Fibroblast of skin of back (primary cell): ENCODE measurements around the gene ZNF385B.
"Not testable (repeated sequence)": the region's sequence is repeated elsewhere in the genome, so short reads cannot be mapped to it uniquely, and the experiment has no call there.

Source experiments
- DNase-seq: peaks from one replicate; pipeline ENCODE4 v3.0.0-alpha.2; 2013

The ZNF385B gene

GRCh38 chr2:179470089-179470488 lies 391.3 kb downstream of the ZNF385B start:
- no peak for DNase-seq

- DNase-seq, result no peak
These were observed 393.5 kb downstream of the ZNF385B start for GRCh38 chr2:179467960-179468359.

- peak; percentile 55 for DNase-seq
These were observed 394.3 kb downstream of the ZNF385B start for GRCh38 chr2:179467111-179467510.

- no peak for DNase-seq
These were observed 400.0 kb downstream of the ZNF385B start for GRCh38 chr2:179461420-179461819.

- peak; percentile 97 for DNase-seq
These were observed 401.1 kb downstream of the ZNF385B start for GRCh38 chr2:179460181-179460929.

GRCh38 chr2:179458113-179458512 lies 403.3 kb downstream of the ZNF385B start:
- not testable (repeated sequence) for DNase-seq

- peak; percentile 89 for DNase-seq
These were observed 405.6 kb downstream of the ZNF385B start for GRCh38 chr2:179455824-179456223.

- no peak for DNase-seq
These were observed 406.3 kb downstream of the ZNF385B start for GRCh38 chr2:179455172-179455524.

- DNase-seq, result peak; percentile 96
These were observed 406.8 kb downstream of the ZNF385B start for GRCh38 chr2:179454443-179455171.

- DNase-seq, result no peak
These were observed 412.4 kb downstream of the ZNF385B start for GRCh38 chr2:179449010-179449409.

- no peak for DNase-seq
These were observed 413.5 kb downstream of the ZNF385B start for GRCh38 chr2:179447839-179448447.

GRCh38 chr2:179447421-179447820 lies 414.0 kb downstream of the ZNF385B start:
- DNase-seq, result no peak

GRCh38 chr2:179446476-179447141 lies 414.8 kb downstream of the ZNF385B start:
- no peak for DNase-seq

GRCh38 chr2:179444056-179444455 lies 417.4 kb downstream of the ZNF385B start:
- no peak for DNase-seq

- DNase-seq, result peak; percentile 46
These were observed 418.2 kb downstream of the ZNF385B start for GRCh38 chr2:179443180-179443579.

- no peak for DNase-seq
These were observed 419.2 kb downstream of the ZNF385B start for GRCh38 chr2:179442206-179442605.

GRCh38 chr2:179441551-179441950 lies 419.9 kb downstream of the ZNF385B start:
- DNase-seq, result no peak

- peak; percentile 41 for DNase-seq
These were observed 420.7 kb downstream of the ZNF385B start for GRCh38 chr2:179440642-179441251.

GRCh38 chr2:179438654-179439053 lies 422.8 kb downstream of the ZNF385B start:
- no peak for DNase-seq

GRCh38 chr2:179437430-179437829 lies 424.0 kb downstream of the ZNF385B start:
- no peak for DNase-seq

- DNase-seq, result no peak
These were observed 425.8 kb downstream of the ZNF385B start for GRCh38 chr2:179435566-179435965.

GRCh38 chr2:179435000-179435399 lies 426.4 kb downstream of the ZNF385B start:
- DNase-seq, result peak; percentile 38

- DNase-seq, result no peak
These were observed 427.1 kb downstream of the ZNF385B start for GRCh38 chr2:179434357-179434756.
